Progenitor cell of endocrine pancreas (in vitro differentiated cells): ENCODE measurements around the gene HS3ST4. TPM values are rescaled to one million over a fixed set of nuclear protein-coding genes. Genes with fewer than 3 reads are reported as not detected.
"Not testable (repeated sequence)": the region's sequence is repeated elsewhere in the genome, so short reads cannot be mapped to it uniquely, and the experiment has no call there.

Source experiments
- DNase-seq: peaks from one replicate; pipeline ENCODE4 v3.0.0; 2021; ENCODE audit warnings: low spot score; ENCODE audit not compliant: unreplicated experiment
- H3K27ac Mint-ChIP-seq: 2 replicates; pipeline ENCODE4 v1.8.0; 2021; ENCODE audit warnings: mild to moderate bottlenecking, moderate library complexity, mixed read lengths
- H3K27me3 Mint-ChIP-seq: 2 replicates; pipeline ENCODE4 v1.8.0; 2021; ENCODE audit warnings: mixed read lengths
- H3K36me3 Mint-ChIP-seq: 2 replicates; pipeline ENCODE4 v1.8.0; 2022; ENCODE audit warnings: mixed read lengths; ENCODE audit not compliant: insufficient read depth
- H3K4me1 Mint-ChIP-seq: 2 replicates; pipeline ENCODE4 v1.8.0; 2021; ENCODE audit warnings: low read depth, mixed read lengths
- H3K4me3 Mint-ChIP-seq: 2 replicates; pipeline ENCODE4 v1.8.0; 2021; ENCODE audit warnings: low read depth, mild to moderate bottlenecking, moderate library complexity, mixed read lengths
- H3K9me3 Mint-ChIP-seq: 2 replicates; pipeline ENCODE4 v1.8.0; 2021; ENCODE audit warnings: low read depth, mixed read lengths
- total RNA-seq: library from RNA; stranded (reverse); gene quantifications from 2 replicates; pipeline ENCODE4 v1.2.1, GENCODE V29; 2021
- TF ChIP-seq, protein P1 (sequence below): fragments of 200-600 bp; sonication (generic); IDR thresholded peaks from one replicate; pipeline ENCODE4 v1.5.0; 2021; ENCODE audit warnings: antibody characterized with exemption, mild to moderate bottlenecking; ENCODE audit not compliant: unreplicated experiment

Gene HS3ST4
- total RNA-seq, 1 donor from 2014 or later = 0.67 TPM

DNA sequence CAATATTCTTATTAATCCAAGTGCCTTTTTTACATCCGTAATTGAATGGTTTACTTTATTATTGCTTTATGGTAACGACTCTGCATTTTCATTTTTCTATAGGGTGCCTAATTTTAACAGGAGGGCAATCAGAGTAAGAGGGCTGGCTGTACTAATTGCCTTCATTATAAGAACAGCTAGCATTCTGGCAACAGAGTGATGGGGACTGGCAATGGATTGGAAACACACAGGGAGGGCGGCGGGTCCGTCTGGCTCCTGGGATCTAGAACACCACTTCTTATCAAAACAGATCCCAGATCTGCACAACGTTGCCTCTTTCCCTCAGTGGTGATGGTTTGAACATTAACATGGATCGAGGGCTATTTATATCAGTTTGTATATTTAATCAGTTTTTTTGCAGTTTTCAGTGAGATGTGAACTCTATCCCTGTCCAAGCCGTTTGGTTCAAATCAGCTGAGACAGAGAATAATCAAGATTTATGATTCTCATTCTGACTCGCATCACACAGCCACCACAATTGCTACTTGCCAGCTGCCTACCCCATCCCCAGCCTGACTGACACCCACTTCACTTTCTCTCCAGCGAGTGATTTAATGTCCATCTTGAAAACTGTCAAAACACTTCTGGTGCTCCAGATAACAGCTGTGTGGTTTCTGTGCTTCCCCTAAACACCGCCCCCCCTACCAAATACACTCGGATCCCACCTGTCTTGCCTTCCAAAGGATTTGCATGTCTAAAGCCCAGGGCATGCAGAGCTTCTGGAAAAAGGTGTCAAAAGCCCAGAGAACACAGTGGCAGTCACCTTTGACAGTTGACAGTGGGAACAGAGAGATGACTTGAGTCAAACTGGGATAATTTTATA lies 327.9 kb downstream of the HS3ST4 start:
- H3K4me1 Mint-ChIP-seq = no peaks in the 10 kb centered on the region
- TF ChIP-seq, protein P1, sequence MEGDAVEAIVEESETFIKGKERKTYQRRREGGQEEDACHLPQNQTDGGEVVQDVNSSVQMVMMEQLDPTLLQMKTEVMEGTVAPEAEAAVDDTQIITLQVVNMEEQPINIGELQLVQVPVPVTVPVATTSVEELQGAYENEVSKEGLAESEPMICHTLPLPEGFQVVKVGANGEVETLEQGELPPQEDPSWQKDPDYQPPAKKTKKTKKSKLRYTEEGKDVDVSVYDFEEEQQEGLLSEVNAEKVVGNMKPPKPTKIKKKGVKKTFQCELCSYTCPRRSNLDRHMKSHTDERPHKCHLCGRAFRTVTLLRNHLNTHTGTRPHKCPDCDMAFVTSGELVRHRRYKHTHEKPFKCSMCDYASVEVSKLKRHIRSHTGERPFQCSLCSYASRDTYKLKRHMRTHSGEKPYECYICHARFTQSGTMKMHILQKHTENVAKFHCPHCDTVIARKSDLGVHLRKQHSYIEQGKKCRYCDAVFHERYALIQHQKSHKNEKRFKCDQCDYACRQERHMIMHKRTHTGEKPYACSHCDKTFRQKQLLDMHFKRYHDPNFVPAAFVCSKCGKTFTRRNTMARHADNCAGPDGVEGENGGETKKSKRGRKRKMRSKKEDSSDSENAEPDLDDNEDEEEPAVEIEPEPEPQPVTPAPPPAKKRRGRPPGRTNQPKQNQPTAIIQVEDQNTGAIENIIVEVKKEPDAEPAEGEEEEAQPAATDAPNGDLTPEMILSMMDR = no peak
- peaks cover 2% of the 10 kb centered on the region for H3K36me3 Mint-ChIP-seq
- no peak overlapping the region for H3K4me3 Mint-ChIP-seq
- peaks cover 34% of the 10 kb centered on the region for H3K27me3 Mint-ChIP-seq
- H3K9me3 Mint-ChIP-seq = peaks cover 13% of the 10 kb centered on the region
- DNase-seq = no peak
- H3K27ac Mint-ChIP-seq = no peak overlapping the region

DNA sequence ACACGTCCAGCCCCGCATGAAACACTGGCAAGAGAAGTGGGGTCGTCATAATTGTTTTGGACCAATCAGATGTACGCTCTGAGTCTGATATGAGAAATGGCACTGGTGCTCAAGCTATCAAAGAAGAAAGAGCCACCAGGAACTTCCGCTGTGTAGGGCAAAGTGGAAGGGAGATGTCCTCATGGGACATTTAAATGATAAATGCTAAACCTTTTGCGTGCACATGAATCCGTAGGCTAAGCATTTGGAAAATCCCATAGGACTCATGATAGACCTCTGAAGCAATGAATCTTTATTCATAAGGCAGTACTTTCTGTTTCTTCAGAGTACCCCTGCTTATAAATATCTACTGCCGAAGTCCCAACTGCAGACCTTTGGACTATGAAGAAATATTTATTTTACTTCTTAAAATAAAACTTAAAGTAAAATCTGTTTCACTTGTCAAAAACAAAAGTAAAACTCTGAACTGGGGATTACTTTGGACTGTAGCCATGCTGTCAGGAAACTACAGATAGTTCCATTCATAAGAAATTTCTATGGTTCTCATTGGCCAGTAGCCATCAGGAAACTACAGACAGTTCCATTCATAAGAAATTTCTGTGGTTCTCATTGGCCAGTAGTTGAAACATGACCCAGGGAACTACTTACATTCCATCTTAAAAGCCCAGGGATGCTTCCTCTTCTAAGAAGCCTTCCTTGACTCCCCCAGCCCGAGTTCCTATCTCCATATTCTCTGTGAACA lies 335.1 kb downstream of the HS3ST4 start:
- Mint-ChIP-seq H3K36me3 (no peaks in the 10 kb centered on the region), H3K9me3 (no peaks in the 10 kb centered on the region), H3K27ac (no peak overlapping the region), H3K4me3 (no peak overlapping the region), H3K27me3 (peaks cover 20% of the 10 kb centered on the region), H3K4me1 (no peaks in the 10 kb centered on the region)
- TF ChIP-seq, protein P1 = no peak
- no peak for DNase-seq

DNA sequence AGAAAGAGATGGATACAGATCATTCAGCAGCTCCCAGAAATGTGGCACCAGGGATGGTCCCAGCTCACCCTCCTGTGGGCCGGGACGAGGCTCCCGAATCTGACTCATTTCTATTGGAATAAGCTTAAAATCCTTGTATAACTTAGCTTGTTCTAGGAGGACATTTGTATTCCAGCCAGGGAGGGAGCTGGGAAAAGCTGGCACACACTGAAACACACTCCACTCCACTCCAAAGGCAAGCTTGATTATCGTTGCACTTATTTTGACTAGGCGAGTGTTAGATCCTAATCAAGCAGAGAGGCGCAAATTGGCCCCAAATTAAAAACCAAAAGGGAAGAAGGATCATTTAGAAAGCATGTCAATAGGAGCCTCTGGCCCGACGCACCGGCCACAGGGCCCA lies 339.5 kb downstream of the HS3ST4 start:
- Mint-ChIP-seq H3K9me3 (no peaks in the 10 kb centered on the region), H3K4me3 (no peak overlapping the region), H3K36me3 (no peaks in the 10 kb centered on the region), H3K27me3 (peaks cover 33% of the 10 kb centered on the region), H3K4me1 (no peaks in the 10 kb centered on the region), H3K27ac (no peak overlapping the region)
- TF ChIP-seq, protein P1 = no peak
- DNase-seq = no peak

DNA sequence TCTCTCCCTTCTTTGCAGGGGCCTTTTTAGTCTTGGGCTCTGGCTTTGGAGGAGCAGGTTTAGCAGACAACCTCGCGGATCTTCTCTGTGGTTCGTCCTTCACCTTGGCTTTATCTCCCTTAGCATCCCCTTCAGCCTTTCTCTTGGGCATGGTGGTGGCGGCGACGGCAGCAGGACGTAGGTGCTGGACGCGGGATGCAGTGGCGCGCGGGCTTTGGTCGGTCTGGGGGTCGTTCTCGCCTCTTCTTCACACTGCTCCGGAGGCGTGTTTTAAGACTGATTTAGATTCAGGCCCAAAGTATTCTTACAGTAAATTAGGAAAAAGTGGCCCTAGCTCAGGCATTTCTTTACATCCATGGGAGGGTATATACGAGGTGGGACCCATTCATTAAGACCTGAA lies 340.9 kb downstream of the HS3ST4 start:
- H3K4me1 Mint-ChIP-seq, H3K36me3 Mint-ChIP-seq, H3K27ac Mint-ChIP-seq, DNase-seq, H3K9me3 Mint-ChIP-seq, H3K4me3 Mint-ChIP-seq: not testable (repeated sequence)
- H3K27me3 Mint-ChIP-seq = peaks cover 40% of the 10 kb centered on the region

DNA sequence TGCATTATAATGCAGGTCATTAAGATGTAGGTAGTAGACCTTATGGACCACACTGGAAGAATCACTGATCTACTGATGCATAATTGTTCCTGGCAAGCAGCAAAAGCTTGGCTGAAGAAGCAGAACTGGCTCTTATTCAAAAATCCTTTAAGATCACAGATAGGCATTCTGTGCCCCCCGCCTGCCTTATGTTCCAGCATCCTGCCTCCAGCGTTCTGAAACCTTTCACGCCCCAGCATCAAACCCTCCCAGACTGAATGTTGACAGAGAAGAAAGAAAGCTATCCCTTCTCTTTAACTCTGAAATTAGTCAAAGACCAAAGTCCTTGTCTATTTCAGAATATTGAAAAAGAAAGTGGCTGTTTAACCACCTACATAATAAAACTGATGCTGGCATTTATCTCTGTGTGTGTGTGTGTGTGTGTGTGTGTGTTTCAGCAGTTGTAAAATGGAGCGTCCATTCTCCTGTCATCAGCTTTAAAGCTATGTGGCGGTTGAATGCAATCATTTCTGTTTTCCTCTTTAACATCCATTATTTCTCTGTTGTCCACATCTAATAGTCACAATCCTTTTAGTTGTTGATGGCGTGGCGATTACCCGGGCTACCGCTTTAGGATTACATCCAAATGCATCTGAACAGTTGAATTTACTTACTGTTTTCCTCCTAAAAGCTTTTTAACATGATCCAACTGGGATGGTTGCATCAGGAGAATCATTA lies 350.4 kb downstream of the HS3ST4 start:
- no peak for DNase-seq
- Mint-ChIP-seq H3K36me3 (no peaks in the 10 kb centered on the region), H3K27me3 (peaks cover 41% of the 10 kb centered on the region), H3K9me3 (no peaks in the 10 kb centered on the region), H3K4me1 (no peaks in the 10 kb centered on the region), H3K4me3 (no peak overlapping the region), H3K27ac (no peak overlapping the region)
- TF ChIP-seq, protein P1 = no peak
